SK-N-SH (cell line): ENCODE data around the gene DEPDC1B.

ENCODE experiments used
- TAF1 ChIP-seq: IDR thresholded peaks from 2 replicates; pipeline ENCODE4 v1.6.1; 2012; ENCODE audit warnings: low read depth, mild to moderate bottlenecking, low read length, moderate library complexity, borderline replicate concordance
- ZBTB33 ChIP-seq: IDR thresholded peaks from 2 replicates; pipeline ENCODE4 v1.4.0; 2012; ENCODE audit warnings: low read depth, borderline replicate concordance

GRCh38 chr5:60578315-60578714 lies 121.7 kb downstream of the DEPDC1B start:
- no peak for TF ChIP-seq TAF1
- no peak for TF ChIP-seq ZBTB33
